ENCODE measurements around the gene EPS15.

DNA sequence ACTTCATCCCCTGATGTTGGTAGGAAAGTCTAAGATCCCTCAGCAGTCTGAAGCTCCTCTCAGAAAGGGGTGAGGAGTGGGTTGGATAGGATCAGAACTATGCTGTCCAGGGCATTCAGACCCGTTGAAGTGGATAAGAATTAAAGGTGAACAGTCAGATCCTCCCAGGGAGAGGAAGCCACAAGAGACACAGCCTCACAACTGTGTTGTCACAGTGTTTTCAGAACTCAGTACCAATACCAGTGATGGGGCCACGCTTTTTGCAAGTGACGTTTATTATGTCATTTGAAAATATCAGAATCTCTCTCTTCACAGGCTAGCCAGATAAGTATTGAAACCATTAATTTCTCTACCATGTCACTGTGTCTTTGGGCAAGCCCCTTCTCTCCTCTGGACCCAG, 15.4 kb upstream of the EPS15 start:
- TF ChIP-seq, protein P1, sequence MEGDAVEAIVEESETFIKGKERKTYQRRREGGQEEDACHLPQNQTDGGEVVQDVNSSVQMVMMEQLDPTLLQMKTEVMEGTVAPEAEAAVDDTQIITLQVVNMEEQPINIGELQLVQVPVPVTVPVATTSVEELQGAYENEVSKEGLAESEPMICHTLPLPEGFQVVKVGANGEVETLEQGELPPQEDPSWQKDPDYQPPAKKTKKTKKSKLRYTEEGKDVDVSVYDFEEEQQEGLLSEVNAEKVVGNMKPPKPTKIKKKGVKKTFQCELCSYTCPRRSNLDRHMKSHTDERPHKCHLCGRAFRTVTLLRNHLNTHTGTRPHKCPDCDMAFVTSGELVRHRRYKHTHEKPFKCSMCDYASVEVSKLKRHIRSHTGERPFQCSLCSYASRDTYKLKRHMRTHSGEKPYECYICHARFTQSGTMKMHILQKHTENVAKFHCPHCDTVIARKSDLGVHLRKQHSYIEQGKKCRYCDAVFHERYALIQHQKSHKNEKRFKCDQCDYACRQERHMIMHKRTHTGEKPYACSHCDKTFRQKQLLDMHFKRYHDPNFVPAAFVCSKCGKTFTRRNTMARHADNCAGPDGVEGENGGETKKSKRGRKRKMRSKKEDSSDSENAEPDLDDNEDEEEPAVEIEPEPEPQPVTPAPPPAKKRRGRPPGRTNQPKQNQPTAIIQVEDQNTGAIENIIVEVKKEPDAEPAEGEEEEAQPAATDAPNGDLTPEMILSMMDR (conservative IDR thresholded peaks at IDR 0.05 in 1 of 2, IDR thresholded peaks at IDR 0.05 in 1 of 2; ENCODE audit: extremely low read depth in 1 of 2, insufficient read depth in 1 of 2, low read depth in 1 of 2, low read length in 2 of 2), result no peak
- TF ChIP-seq EZH2 (IDR thresholded peaks at IDR 0.05; ENCODE audit: borderline replicate concordance, low read length), result no peak

Data from mammary epithelial cell (primary cell).